Neural cell (in vitro differentiated cells): ENCODE results near the gene TBKBP1. TPM values are rescaled to one million over a fixed set of nuclear protein-coding genes. Genes with fewer than 3 reads are reported as not detected.

ENCODE experiments used
- H2AFZ ChIP-seq: fragments of 200-600, 300-800 bp; sonication (generic), shearing (Covaris generic); 2 replicates; pipeline ENCODE4 v1.6.0; 2014; ENCODE audit warnings: low read depth, mild to moderate bottlenecking, antibody characterized with exemption, low read length, moderate library complexity
- H3F3A ChIP-seq: fragments of 200-600 bp; shearing (Covaris generic); 2 replicates; pipeline ENCODE4 v1.6.1; 2016; ENCODE audit warnings: mild to moderate bottlenecking, moderate library complexity, mixed read lengths, antibody characterized with exemption, low read length; ENCODE audit not compliant: insufficient read depth, poor library complexity, severe bottlenecking
- H3K27ac ChIP-seq: fragments of 200-600, 300-800 bp; sonication (generic), shearing (Covaris generic); 2 replicates; pipeline ENCODE4 v1.5.1; 2014; ENCODE audit warnings: mild to moderate bottlenecking, low read length, moderate library complexity
- H3K27me3 ChIP-seq: fragments of 300-800, 200-600 bp; sonication (generic), shearing (Covaris generic); 2 replicates; pipeline ENCODE4 v1.6.0; 2014; ENCODE audit warnings: mild to moderate bottlenecking, low read depth, low read length, moderate library complexity; ENCODE audit not compliant: insufficient read depth
- H3K36me3 ChIP-seq: fragments of 300-800, 200-600 bp; sonication (generic), shearing (Covaris generic); 2 replicates; pipeline ENCODE4 v1.5.1; 2014; ENCODE audit warnings: mild to moderate bottlenecking, antibody characterized with exemption, low read length, moderate library complexity; ENCODE audit not compliant: insufficient read depth
- H3K4me2 ChIP-seq: fragments of 300-800, 200-600 bp; sonication (generic), shearing (Covaris generic); 2 replicates; pipeline ENCODE4 v1.6.0; 2014; ENCODE audit warnings: mild to moderate bottlenecking, low read length
- H3K4me3 ChIP-seq: fragments of 300-800, 200-600 bp; sonication (generic), shearing (Covaris generic); 2 replicates; pipeline ENCODE4 v1.5.1; 2014; ENCODE audit warnings: mild to moderate bottlenecking, low read length, moderate library complexity
- H3K79me2 ChIP-seq: fragments of 200-600 bp; shearing (Covaris generic); replicated peaks from 2 replicates; pipeline ENCODE4 v1.6.0; 2014; ENCODE audit warnings: mild to moderate bottlenecking, low read length, moderate library complexity; ENCODE audit not compliant: insufficient read depth
- H3K9ac ChIP-seq: fragments of 300-800, 200-600 bp; sonication (generic), shearing (Covaris generic); 2 replicates; pipeline ENCODE4 v1.6.1; 2016; ENCODE audit warnings: mild to moderate bottlenecking, low read length, mixed read lengths
- H3K9me2 ChIP-seq: fragments of 200-600 bp; shearing (Covaris generic); 2 replicates; pipeline ENCODE4 v1.6.1; 2016; ENCODE audit warnings: mild to moderate bottlenecking, low read length, mixed read lengths; ENCODE audit not compliant: insufficient read depth
- H3K9me3 ChIP-seq: fragments of 200-600, 300-800 bp; sonication (generic), shearing (Covaris generic); 2 replicates; pipeline ENCODE4 v1.6.1; 2016; ENCODE audit warnings: mild to moderate bottlenecking, mixed run types, low read length, moderate library complexity, mixed read lengths
- H4K20me1 ChIP-seq: fragments of 200-600 bp; shearing (Covaris generic); 2 replicates; pipeline ENCODE4 v1.6.1; 2016; ENCODE audit warnings: mild to moderate bottlenecking, mixed run types; ENCODE audit not compliant: insufficient read depth
- EP300 ChIP-seq: fragments of 450-650 bp; conservative IDR thresholded peaks from 2 replicates; pipeline ENCODE4 v1.6.1; 2014; ENCODE audit warnings: antibody characterized with exemption, mild to moderate bottlenecking, moderate library complexity; ENCODE audit not compliant: poor library complexity, severe bottlenecking
- EZH2 ChIP-seq: fragments of 200-600, 300-800 bp; shearing (Covaris generic), sonication (generic); IDR thresholded peaks from 2 replicates; pipeline ENCODE4 v1.6.1; 2014; ENCODE audit warnings: antibody characterized with exemption, low read length, borderline replicate concordance, mild to moderate bottlenecking; ENCODE audit not compliant: insufficient read depth, poor library complexity, severe bottlenecking
- MXI1 ChIP-seq: fragments of 450-650 bp; conservative IDR thresholded peaks from 2 replicates; pipeline ENCODE4 v1.6.1; 2014; ENCODE audit warnings: antibody characterized with exemption, mild to moderate bottlenecking; ENCODE audit not compliant: poor library complexity, severe bottlenecking
- POLR2AphosphoS5 ChIP-seq: IDR thresholded peaks from 2 replicates; pipeline ENCODE4 v1.6.1; 2012
- RAD21 ChIP-seq: fragments of 450-650 bp; conservative IDR thresholded peaks from 2 replicates; pipeline ENCODE4 v1.6.1; 2014; ENCODE audit warnings: antibody characterized with exemption, mild to moderate bottlenecking, moderate library complexity
- SMC3 ChIP-seq: fragments of 450-650 bp; conservative IDR thresholded peaks from 2 replicates; pipeline ENCODE4 v1.6.1; 2014; ENCODE audit warnings: antibody characterized with exemption, mild to moderate bottlenecking, moderate library complexity; ENCODE audit not compliant: poor library complexity
- TAF1 ChIP-seq: IDR thresholded peaks from 2 replicates; pipeline ENCODE4 v1.6.1; 2012; ENCODE audit warnings: low read depth
- polyA plus RNA-seq: library from polyadenylated mRNA; depleted of rRNA; stranded (reverse); fragments of >200 nt; gene quantifications from 2 replicates; pipeline ENCODE4 v1.2.3, GENCODE V29; 2014
- TF ChIP-seq, protein P1 (sequence below): IDR thresholded peaks from 2 replicates; pipeline ENCODE4 v1.6.1; 2012; ENCODE audit warnings: borderline replicate concordance
- TF ChIP-seq, protein P2 (sequence below): fragments of 450-650 bp; IDR thresholded peaks from 2 replicates; pipeline ENCODE4 v1.5.1; 2014; ENCODE audit warnings: antibody characterized with exemption, mild to moderate bottlenecking, moderate library complexity; ENCODE audit not compliant: poor library complexity, severe bottlenecking

The TBKBP1 gene
- polyA plus RNA-seq, 1 donor from 2014 or later, result 25.4 TPM

DNA sequence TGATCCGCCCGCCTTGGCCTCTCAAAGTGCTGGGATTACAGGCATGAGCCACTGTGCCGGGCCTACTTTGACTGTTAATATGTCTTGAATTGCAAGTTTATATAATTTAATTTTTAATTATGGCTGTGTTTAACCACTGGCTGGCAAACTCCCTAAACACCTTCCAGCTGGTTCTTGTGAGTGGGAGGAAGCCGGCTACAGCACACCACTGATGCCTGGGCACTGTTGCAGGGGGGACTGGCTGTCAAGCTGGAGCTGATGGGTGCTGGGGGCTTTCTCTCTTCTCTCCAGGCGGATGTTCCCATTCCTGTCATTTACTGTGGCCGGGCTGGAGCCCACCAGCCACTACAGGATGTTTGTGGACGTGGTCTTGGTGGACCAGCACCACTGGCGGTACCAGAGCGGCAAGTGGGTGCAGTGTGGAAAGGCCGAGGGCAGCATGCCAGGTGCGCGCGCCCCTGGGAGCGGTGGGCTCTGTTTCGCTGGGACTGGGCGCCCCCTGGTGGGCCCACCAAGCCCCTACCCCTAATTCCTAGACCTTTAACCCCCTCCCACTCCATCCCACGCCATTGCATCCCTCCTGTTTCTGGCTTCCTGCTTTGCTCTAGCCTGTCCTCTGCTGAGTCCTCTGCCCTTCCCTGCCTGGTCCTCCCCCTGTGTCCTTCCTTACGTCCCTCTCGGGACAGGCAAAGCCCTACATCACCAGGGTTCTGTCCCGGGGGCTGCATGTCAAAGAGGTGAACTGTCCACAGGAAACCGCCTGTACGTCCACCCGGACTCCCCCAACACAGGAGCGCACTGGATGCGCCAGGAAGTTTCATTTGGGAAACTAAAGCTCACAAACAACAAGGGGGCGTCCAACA is 48.6 kb downstream of the TBKBP1 start:
- Histone ChIP-seq H3K9ac (no peak overlapping the region), H2AFZ (no peak overlapping the region), H3K9me2 (no peaks in the 10 kb centered on the region), H3K4me3 (no peak overlapping the region), H3K27me3 (peaks cover 3% of the 10 kb centered on the region), H3K27ac (no peak overlapping the region), H3K4me2 (no peak overlapping the region), H3K9me3 (no peaks in the 10 kb centered on the region), H4K20me1 (no peaks in the 10 kb centered on the region), H3F3A (no peaks in the 10 kb centered on the region), H3K79me2 (no peaks in the 10 kb centered on the region), H3K36me3 (no peaks in the 10 kb centered on the region)
- no peak for TF ChIP-seq POLR2AphosphoS5
- peak; percentile 77 for TF ChIP-seq SMC3
- no peak for TF ChIP-seq EP300
- TF ChIP-seq MXI1, result peak; percentile 21
- TF ChIP-seq EZH2, result no peak
- TF ChIP-seq, protein P1, sequence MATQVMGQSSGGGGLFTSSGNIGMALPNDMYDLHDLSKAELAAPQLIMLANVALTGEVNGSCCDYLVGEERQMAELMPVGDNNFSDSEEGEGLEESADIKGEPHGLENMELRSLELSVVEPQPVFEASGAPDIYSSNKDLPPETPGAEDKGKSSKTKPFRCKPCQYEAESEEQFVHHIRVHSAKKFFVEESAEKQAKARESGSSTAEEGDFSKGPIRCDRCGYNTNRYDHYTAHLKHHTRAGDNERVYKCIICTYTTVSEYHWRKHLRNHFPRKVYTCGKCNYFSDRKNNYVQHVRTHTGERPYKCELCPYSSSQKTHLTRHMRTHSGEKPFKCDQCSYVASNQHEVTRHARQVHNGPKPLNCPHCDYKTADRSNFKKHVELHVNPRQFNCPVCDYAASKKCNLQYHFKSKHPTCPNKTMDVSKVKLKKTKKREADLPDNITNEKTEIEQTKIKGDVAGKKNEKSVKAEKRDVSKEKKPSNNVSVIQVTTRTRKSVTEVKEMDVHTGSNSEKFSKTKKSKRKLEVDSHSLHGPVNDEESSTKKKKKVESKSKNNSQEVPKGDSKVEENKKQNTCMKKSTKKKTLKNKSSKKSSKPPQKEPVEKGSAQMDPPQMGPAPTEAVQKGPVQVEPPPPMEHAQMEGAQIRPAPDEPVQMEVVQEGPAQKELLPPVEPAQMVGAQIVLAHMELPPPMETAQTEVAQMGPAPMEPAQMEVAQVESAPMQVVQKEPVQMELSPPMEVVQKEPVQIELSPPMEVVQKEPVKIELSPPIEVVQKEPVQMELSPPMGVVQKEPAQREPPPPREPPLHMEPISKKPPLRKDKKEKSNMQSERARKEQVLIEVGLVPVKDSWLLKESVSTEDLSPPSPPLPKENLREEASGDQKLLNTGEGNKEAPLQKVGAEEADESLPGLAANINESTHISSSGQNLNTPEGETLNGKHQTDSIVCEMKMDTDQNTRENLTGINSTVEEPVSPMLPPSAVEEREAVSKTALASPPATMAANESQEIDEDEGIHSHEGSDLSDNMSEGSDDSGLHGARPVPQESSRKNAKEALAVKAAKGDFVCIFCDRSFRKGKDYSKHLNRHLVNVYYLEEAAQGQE, result no peak
- TF ChIP-seq TAF1, result no peak
- TF ChIP-seq, protein P2, sequence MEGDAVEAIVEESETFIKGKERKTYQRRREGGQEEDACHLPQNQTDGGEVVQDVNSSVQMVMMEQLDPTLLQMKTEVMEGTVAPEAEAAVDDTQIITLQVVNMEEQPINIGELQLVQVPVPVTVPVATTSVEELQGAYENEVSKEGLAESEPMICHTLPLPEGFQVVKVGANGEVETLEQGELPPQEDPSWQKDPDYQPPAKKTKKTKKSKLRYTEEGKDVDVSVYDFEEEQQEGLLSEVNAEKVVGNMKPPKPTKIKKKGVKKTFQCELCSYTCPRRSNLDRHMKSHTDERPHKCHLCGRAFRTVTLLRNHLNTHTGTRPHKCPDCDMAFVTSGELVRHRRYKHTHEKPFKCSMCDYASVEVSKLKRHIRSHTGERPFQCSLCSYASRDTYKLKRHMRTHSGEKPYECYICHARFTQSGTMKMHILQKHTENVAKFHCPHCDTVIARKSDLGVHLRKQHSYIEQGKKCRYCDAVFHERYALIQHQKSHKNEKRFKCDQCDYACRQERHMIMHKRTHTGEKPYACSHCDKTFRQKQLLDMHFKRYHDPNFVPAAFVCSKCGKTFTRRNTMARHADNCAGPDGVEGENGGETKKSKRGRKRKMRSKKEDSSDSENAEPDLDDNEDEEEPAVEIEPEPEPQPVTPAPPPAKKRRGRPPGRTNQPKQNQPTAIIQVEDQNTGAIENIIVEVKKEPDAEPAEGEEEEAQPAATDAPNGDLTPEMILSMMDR, result peak; percentile 78
- TF ChIP-seq RAD21, result peak; percentile 77

DNA sequence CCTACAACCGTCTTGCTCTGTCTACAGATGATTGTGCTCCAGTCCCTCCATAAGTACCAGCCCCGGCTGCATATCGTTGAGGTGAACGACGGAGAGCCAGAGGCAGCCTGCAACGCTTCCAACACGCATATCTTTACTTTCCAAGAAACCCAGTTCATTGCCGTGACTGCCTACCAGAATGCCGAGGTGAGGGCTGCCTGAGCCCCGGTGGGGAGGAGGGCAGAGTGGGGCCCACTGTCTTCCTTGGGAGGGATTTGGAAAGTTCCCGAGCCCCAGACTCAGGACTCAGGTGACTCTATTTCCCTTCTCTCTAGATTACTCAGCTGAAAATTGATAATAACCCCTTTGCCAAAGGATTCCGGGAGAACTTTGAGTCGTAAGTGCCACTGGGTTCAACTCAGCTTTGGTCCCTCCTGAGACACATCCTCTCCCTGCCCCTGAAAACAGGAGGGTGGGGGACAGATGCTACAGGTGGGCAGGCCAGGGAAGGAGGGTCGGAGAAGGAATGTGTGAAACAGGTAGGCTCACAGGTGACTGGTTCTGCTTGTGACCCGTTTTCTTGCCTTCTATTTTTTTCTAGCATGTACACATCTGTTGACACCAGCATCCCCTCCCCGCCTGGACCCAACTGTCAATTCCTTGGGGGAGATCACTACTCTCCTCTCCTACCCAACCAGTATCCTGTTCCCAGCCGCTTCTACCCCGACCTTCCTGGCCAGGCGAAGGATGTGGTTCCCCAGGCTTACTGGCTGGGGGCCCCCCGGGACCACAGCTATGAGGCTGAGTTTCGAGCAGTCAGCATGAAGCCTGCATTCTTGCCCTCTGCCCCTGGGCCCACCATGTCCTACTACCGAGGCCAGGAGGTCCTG is 50.4 kb downstream of the TBKBP1 start:
- H3K79me2 ChIP-seq, result no peaks in the 10 kb centered on the region
- no peak for TF ChIP-seq TAF1
- no peak for TF ChIP-seq SMC3
- TF ChIP-seq, protein P1, result no peak
- TF ChIP-seq POLR2AphosphoS5, result no peak
- no peak for TF ChIP-seq RAD21
- TF ChIP-seq, protein P2, result no peak
- no peak for TF ChIP-seq EP300
- TF ChIP-seq MXI1, result no peak
- TF ChIP-seq EZH2, result no peak
- no peaks in the 10 kb centered on the region for H3K9me3 ChIP-seq
- H3K9me2 ChIP-seq, result no peaks in the 10 kb centered on the region
- H3F3A ChIP-seq, result no peaks in the 10 kb centered on the region
- no peak overlapping the region for H2AFZ ChIP-seq
- no peak overlapping the region for H3K27ac ChIP-seq
- no peak overlapping the region for H3K9ac ChIP-seq
- no peaks in the 10 kb centered on the region for H4K20me1 ChIP-seq
- peaks cover 3% of the 10 kb centered on the region for H3K27me3 ChIP-seq
- H3K4me2 ChIP-seq, result no peak overlapping the region
- H3K4me3 ChIP-seq, result no peak overlapping the region
- H3K36me3 ChIP-seq, result no peaks in the 10 kb centered on the region
